B cell (primary cell): ENCODE data around the gene MAPK10. TPM values are rescaled to one million over a fixed set of nuclear protein-coding genes. Genes with fewer than 3 reads are reported as not detected.

Experiments used
- ATAC-seq: fragments of 200-7000 bp; cut with Tn5 transposase; one replicate; pipeline ENCODE4 v1.10.0; 2021; ENCODE audit warnings: low read depth, mild to moderate bottlenecking, moderate number of reproducible peaks, moderate library complexity
- CTCF ChIA-PET: fragments of 350-600 bp; sonication (Branson Sonifier 250); formaldehyde crosslinking; loops from one replicate; lab custom pipeline; 2021; ENCODE audit warnings: antibody characterized with exemption, inconsistent platforms; lab: Charles Lee
- POLR2A ChIA-PET: fragments of 350-600 bp; sonication (Branson Sonifier 250); formaldehyde crosslinking; loops from one replicate; lab custom pipeline; 2021; ENCODE audit warnings: antibody characterized with exemption; lab: Charles Lee
- DNase-seq: peaks from one replicate; pipeline ENCODE4 v3.0.0; 2013
- H2AFZ ChIP-seq: 2 replicates; pipeline ENCODE4 v1.6.1; 2012; ENCODE audit warnings: mild to moderate bottlenecking, low read depth, low read length; ENCODE audit not compliant: insufficient read depth, poor library complexity, severe bottlenecking
- H3K27ac ChIP-seq, 2 donors: 1 replicate in 1 of 2; 2 replicates in 1 of 2; pipeline ENCODE4 v1.5.1; 2012 to 2013; ENCODE audit warnings: low read length in 2 of 2, mild to moderate bottlenecking in 2 of 2, moderate library complexity in 1 of 2
- H3K27me3 ChIP-seq, 4 experiments: fragments of 200-600 bp in 1 of 4; sonication (generic) in 1 of 4; replicated peaks in 1 of 4; 1 replicate in 2 of 4; 2 replicates in 2 of 4; pipeline versions ENCODE4 v1.6.1 to v1.7.0; 2013 to 2016; ENCODE audit warnings: low read length in 3 of 4, mild to moderate bottlenecking in 2 of 4, mixed read lengths in 1 of 4, moderate library complexity in 1 of 4; ENCODE audit not compliant: insufficient read depth in 4 of 4, control insufficient read depth in 3 of 4; ENCODE audit errors: control extremely low read depth in 1 of 4
- H3K36me3 ChIP-seq, 2 experiments: replicated peaks in 1 of 2; 1 replicate in 1 of 2; 2 replicates in 1 of 2; pipeline versions ENCODE4 v1.6.1 to v1.7.1; 2013; ENCODE audit warnings: low read length in 1 of 2; ENCODE audit not compliant: insufficient read depth in 2 of 2, control insufficient read depth in 1 of 2; ENCODE audit errors: control extremely low read depth in 1 of 2, extremely low read depth in 1 of 2
- H3K4me1 ChIP-seq, 2 donors: fragments of 200-600 bp in 1 of 2; sonication (generic) in 1 of 2; 1 replicate in 1 of 2; 2 replicates in 1 of 2; pipeline versions ENCODE4 v1.5.1 to v1.6.1; 2013 to 2017; ENCODE audit warnings: low read length in 2 of 2; ENCODE audit not compliant: control insufficient read depth in 2 of 2, insufficient read depth in 2 of 2
- H3K4me2 ChIP-seq: replicated peaks from 2 replicates; pipeline ENCODE3; 2012; ENCODE audit warnings: mild to moderate bottlenecking, low read depth, low read length; ENCODE audit not compliant: poor library complexity, severe bottlenecking
- H3K4me3 ChIP-seq, 5 experiments: fragments of 200-600 bp in 1 of 5; sonication (generic) in 1 of 5; 1 replicate in 3 of 5; 2 replicates in 2 of 5; pipeline versions ENCODE4 v1.5.1 to v1.7.0; 2011 to 2016; ENCODE audit warnings: low read length in 4 of 5, mild to moderate bottlenecking in 4 of 5, low read depth in 2 of 5, control low read depth in 1 of 5, moderate library complexity in 1 of 5; ENCODE audit not compliant: insufficient read depth in 1 of 5; ENCODE audit errors: control extremely low read depth in 1 of 5, extremely low read depth in 1 of 5
- H3K79me2 ChIP-seq: fragments of 200-600 bp; sonication (generic); one replicate; pipeline ENCODE4 v1.6.0; 2016; ENCODE audit warnings: low read length; ENCODE audit not compliant: control insufficient read depth, insufficient read depth
- H3K9ac ChIP-seq: fragments of 200-600 bp; sonication (generic); 2 replicates; pipeline ENCODE4 v1.6.1; 2017; ENCODE audit warnings: mild to moderate bottlenecking, low read length, moderate library complexity
- H3K9me3 ChIP-seq, 3 donors: one replicate each; pipeline versions ENCODE4 v1.6.1 to v1.7.1; 2013; ENCODE audit warnings: low read length in 2 of 3; ENCODE audit not compliant: control insufficient read depth in 2 of 3, insufficient read depth in 1 of 3; ENCODE audit errors: control extremely low read depth in 1 of 3
- H4K20me1 ChIP-seq: 2 replicates; pipeline ENCODE4 v1.6.0; 2012; ENCODE audit warnings: mild to moderate bottlenecking, low read length; ENCODE audit not compliant: insufficient read depth, control insufficient read depth, poor library complexity, severe bottlenecking
- H3K27ac Mint-ChIP-seq: one replicate; pipeline ENCODE4 v1.8.0; 2021; ENCODE audit warnings: mixed read lengths
- H3K27me3 Mint-ChIP-seq: one replicate; pipeline ENCODE4 v1.8.0; 2021; ENCODE audit warnings: mixed read lengths
- H3K4me1 Mint-ChIP-seq: one replicate; pipeline ENCODE4 v1.8.0; 2021; ENCODE audit warnings: mixed read lengths
- H3K4me3 Mint-ChIP-seq: one replicate; pipeline ENCODE4 v1.8.0; 2021; ENCODE audit warnings: mixed read lengths
- H3K9me3 Mint-ChIP-seq: one replicate; pipeline ENCODE4 v1.8.0; 2022; ENCODE audit warnings: mixed read lengths; ENCODE audit not compliant: insufficient read depth
- CTCF ChIP-seq: fragments of 200-600 bp; IDR thresholded peaks from one replicate; pipeline ENCODE4 v1.8.0; 2022; ENCODE audit warnings: antibody characterized with exemption, mild to moderate bottlenecking
- EZH2 ChIP-seq: IDR thresholded peaks from 2 replicates; pipeline ENCODE4 v1.6.1; 2012; ENCODE audit warnings: borderline replicate concordance, low read depth, mild to moderate bottlenecking, moderate library complexity, low read length; ENCODE audit not compliant: insufficient read depth, poor library complexity, severe bottlenecking
- WGBS: methylation state at CpG from one replicate; pipeline ENCODE4 v1.1.5; 2013; ENCODE audit warnings: missing lambda C conversion rate; ENCODE audit not compliant: insufficient coverage; 5-methylcytosine and 5-hydroxymethylcytosine counted together
- intact Hi-C: fragments of 100-400 bp; cut with micrococcal nuclease; formaldehyde crosslinking; loops from one replicate; pipeline ENCODE4 v1.10.0; 2022
- polyA plus RNA-seq: library from polyadenylated mRNA; depleted of rRNA; stranded (reverse); fragments of >200 nt; gene quantifications from 2 replicates; pipeline ENCODE4 v1.2.3, GENCODE V29; 2012
- total RNA-seq, 2 donors: library from RNA; stranded (reverse); fragments of 120-200 nt in 1 of 2; gene quantifications; 1 replicate in 1 of 2; 2 replicates in 1 of 2; pipeline versions ENCODE4 v1.2.3 to v1.2.4, GENCODE V29; 2013 to 2022

Gene MAPK10
- total and polyA plus RNA-seq, 2 donors (not counting 1 experiment from before 2014, with no cell fraction given), result 0.03 to 3.1 TPM

DNA sequence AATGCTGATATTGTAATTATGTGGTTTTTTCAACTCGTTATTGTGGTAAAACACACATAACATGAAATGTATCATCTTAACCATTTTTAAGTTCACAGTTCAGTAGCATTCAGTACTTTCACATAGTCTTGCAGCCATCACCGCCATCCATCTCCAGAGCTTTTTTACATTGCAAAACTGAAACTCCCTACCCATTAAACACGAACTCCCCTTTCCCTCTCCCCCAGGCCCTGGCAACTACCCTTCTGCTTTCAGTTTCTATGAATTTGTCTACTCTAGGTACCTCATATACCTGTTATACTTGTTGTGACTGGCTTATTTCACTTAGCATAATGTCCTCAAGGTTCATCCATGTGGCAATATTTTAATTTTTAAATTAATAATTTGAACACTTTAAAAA, 380.6 kb downstream of the MAPK10 start:
- H3K4me2 ChIP-seq, result no peak overlapping the region
- H3K9me3 Mint-ChIP-seq, result no peaks in the 10 kb centered on the region
- ATAC-seq, result no peak

GRCh38 chr4:85970535-85970934, 389.3 kb downstream of the MAPK10 start:
- no peak for ATAC-seq
- H3K9me3 Mint-ChIP-seq, result no peaks in the 10 kb centered on the region

More for the DNA sequence above, 380.6 kb downstream of the MAPK10 start:
- TF ChIP-seq CTCF, result no peak
- no peak for TF ChIP-seq EZH2
- H3K27me3 ChIP-seq, result no peaks in the 10 kb centered on the region
- 58% methylated on average over 2 of the region's 3 CpGs for WGBS
- H3K4me3 ChIP-seq, result no peak overlapping the region
- no peaks in the 10 kb centered on the region for H4K20me1 ChIP-seq
- H3K4me1 Mint-ChIP-seq, result peaks cover 3% of the 10 kb centered on the region
- H3K27ac ChIP-seq, result no peak overlapping the region
- intact Hi-C loops, result no loop called here
- ChIA-PET CTCF (interaction anchor here (1.5 to 1.7 kb wide), 2 partner anchors 15 to 831 kb away, joined by 4 read pairs; no protein-coding TSS in a partner anchor), POLR2A (no interaction called here)
- H3K9me3 ChIP-seq, result no peaks in the 10 kb centered on the region
- H3K27me3 Mint-ChIP-seq, result no peaks in the 10 kb centered on the region
- DNase-seq, result peak; percentile 19
- no peaks in the 10 kb centered on the region for H3K79me2 ChIP-seq
- H3K9ac ChIP-seq, result no peak overlapping the region
- H2AFZ ChIP-seq, result no peak overlapping the region
- no peak overlapping the region for H3K4me3 Mint-ChIP-seq
- H3K36me3 ChIP-seq, result peaks cover 21 to 74% of the 10 kb centered on the region in 2 experiments
- H3K4me1 ChIP-seq, result no peaks in the 10 kb centered on the region
- no peak overlapping the region for H3K27ac Mint-ChIP-seq

More at GRCh38 chr4:85970535-85970934, 389.3 kb downstream of the MAPK10 start:
- H3K27ac Mint-ChIP-seq, result no peak overlapping the region
- WGBS, result no CpG with 5 or more reads among the region's 2 CpGs
- Histone ChIP-seq H3K4me1 (peaks cover 0 to 6% of the 10 kb centered on the region in 2 donors), H3K9ac (no peak overlapping the region), H3K27ac (no peak overlapping the region), H3K27me3 (no peaks in the 10 kb centered on the region), H3K9me3 (no peaks in the 10 kb centered on the region), H4K20me1 (peaks cover 3% of the 10 kb centered on the region), H2AFZ (no peak overlapping the region), H3K4me2 (no peak overlapping the region), H3K4me3 (no peak overlapping the region), H3K36me3 (peaks cover 0 to 23% of the 10 kb centered on the region in 2 experiments), H3K79me2 (no peaks in the 10 kb centered on the region)
- TF ChIP-seq EZH2, result no peak
- TF ChIP-seq CTCF, result no peak
- DNase-seq, result no peak
- H3K27me3 Mint-ChIP-seq, result no peaks in the 10 kb centered on the region
- POLR2A ChIA-PET, result no interaction called here
- no peak overlapping the region for H3K4me3 Mint-ChIP-seq
- CTCF ChIA-PET, result interaction anchor here (0.9 to 4.6 kb wide), 8 partner anchors 23 to 886 kb away, joined by 3 to 58 read pairs (median 12); no protein-coding TSS in a partner anchor
- peaks cover 15% of the 10 kb centered on the region for H3K4me1 Mint-ChIP-seq
- intact Hi-C loops, result no loop called here
